ENCODE data around the gene SRD5A1. TPM values are rescaled to one million over a fixed set of nuclear protein-coding genes. Genes with fewer than 3 reads are reported as not detected.

SRD5A1 gene
- total RNA-seq, 4 donors from 2014 or later, result 34.1 to 126 (median 80.1) TPM

- Histone ChIP-seq H3K27me3 (no peaks in the 10 kb centered on the region), H3K27ac (peak overlapping the region; percentile 93 to 99 (median 95)), H3K4me3 (peak overlapping the region; percentile 70 to 97 (median 86)), H3K9me3 (no peaks in the 10 kb centered on the region), H3K36me3 (no peaks in the 10 kb centered on the region), H3K4me1 (peaks cover 24 to 37% (median 27%) of the 10 kb centered on the region in 3 donors)
- TF ChIP-seq POLR2A (IDR thresholded peaks at IDR 0.05), result no peak
- peak in 1 of 6 experiments; percentile 20 for TF ChIP-seq CTCF (IDR thresholded peaks at IDR 0.05)
- WGBS, 2 donors, result 0% methylated on average over 3 to 19 of the region's 36 CpGs
- intact Hi-C loops (cut with DNase I), result loop anchor here (5.0 kb wide), 1 partner anchor 75 kb away; no protein-coding TSS in a partner anchor
- DNase-seq, result peak; percentile 29
These were observed 78.9 kb downstream of the SRD5A1 start for GRCh38 chr5:6712142-6712576.

GRCh38 chr5:6712577-6713273 lies 79.5 kb downstream of the SRD5A1 start:
- no peaks in the 10 kb centered on the region for H3K36me3 ChIP-seq
- intact Hi-C loops (cut with DNase I), result loop anchor here (5.0 kb wide), 1 partner anchor 75 kb away; no protein-coding TSS in a partner anchor
- WGBS, 2 donors, result 0% methylated on average over 5 of the region's 85 CpGs; no CpG with 5 or more reads in 1 of the 2 donors

GRCh38 chr5:6713274-6714225 lies 80.3 kb downstream of the SRD5A1 start, which contains the start of gene TENT4A:
TENT4A (plus strand) TSS chr5:6713432; CDS start chr5:6713984, 552 bp downstream.
- Histone ChIP-seq H3K9me3 (no peaks in the 10 kb centered on the region), H3K27ac (peak within 1 kb of the TSS; percentile 93 to 99 (median 95)), H3K36me3 (no peaks in the 10 kb centered on the region), H3K27me3 (no peaks in the 10 kb centered on the region), H3K4me1 (peaks cover 36 to 51% (median 38%) of the 10 kb centered on the region in 3 donors), H3K4me3 (peak within 1 kb of the TSS; percentile 70 to 97 (median 86))
- no peak for TF ChIP-seq CTCF (IDR thresholded peaks at IDR 0.05)
- no peak for TF ChIP-seq POLR2A (IDR thresholded peaks at IDR 0.05)
- no CpG with 5 or more reads among the region's 174 CpGs for WGBS, 2 donors
- intact Hi-C loops (cut with DNase I), result loop anchor here (5.0 kb wide), 1 partner anchor 76 kb away; no protein-coding TSS in a partner anchor
- DNase-seq, result peak; percentile 81

More at GRCh38 chr5:6712577-6713273, 79.5 kb downstream of the SRD5A1 start:
- no peaks in the 10 kb centered on the region for H3K9me3 ChIP-seq
- no peak for DNase-seq
- no peaks in the 10 kb centered on the region for H3K27me3 ChIP-seq
- H3K4me3 ChIP-seq, result peak overlapping the region; percentile 70 to 97 (median 86)
- TF ChIP-seq CTCF (IDR thresholded peaks at IDR 0.05) (peak in 1 of 6 experiments; percentile 16), POLR2A (IDR thresholded peaks at IDR 0.05) (peak in 3 of 4 donors; percentile 57 to 83 (median 75))
- peak overlapping the region; percentile 93 to 99 (median 95) for H3K27ac ChIP-seq
- H3K4me1 ChIP-seq, result peaks cover 30 to 43% (median 31%) of the 10 kb centered on the region in 3 donors

- intact Hi-C loops (cut with DNase I), result loop anchor here (5.0 kb wide), 1 partner anchor 77 kb away; no protein-coding TSS in a partner anchor
- DNase-seq, result no peak
- TF ChIP-seq CTCF (IDR thresholded peaks at IDR 0.05), result no peak
- TF ChIP-seq POLR2A (IDR thresholded peaks at IDR 0.05), result no peak
- Histone ChIP-seq H3K4me1 (peaks cover 39 to 60% (median 40%) of the 10 kb centered on the region in 3 donors), H3K27me3 (no peaks in the 10 kb centered on the region), H3K36me3 (peaks cover 0 to 2% (median 0%) of the 10 kb centered on the region in 3 donors), H3K4me3 (peak overlapping the region; percentile 57 to 97 (median 78)), H3K27ac (peak overlapping the region; percentile 57 to 99 (median 94)), H3K9me3 (no peaks in the 10 kb centered on the region)
- 0 to 1% methylated on average over 5 to 6 of the region's 99 CpGs for WGBS, 2 donors
These were observed 81.2 kb downstream of the SRD5A1 start for GRCh38 chr5:6714226-6715041.
